Left renal cortex interstitium (tissue), 4 donors: ENCODE measurements around the gene KCTD4. TPM values are rescaled to one million over a fixed set of nuclear protein-coding genes. Genes with fewer than 3 reads are reported as not detected.
"Not testable (repeated sequence)": the region's sequence is repeated elsewhere in the genome, so short reads cannot be mapped to it uniquely, and the experiment has no call there.

ENCODE experiments used
- DNase-seq, 4 donors: peaks; one replicate each; pipeline ENCODE4 v3.0.0-alpha.2; 2013; ENCODE audit warnings: low read depth in 4 of 4, low spot score in 2 of 4, missing footprints in 1 of 4
- polyA plus RNA-seq, 4 donors: library from polyadenylated mRNA; unstranded; fragments of 120-200 nt; gene quantifications; one replicate each; pipeline ENCODE4 v1.2.1, GENCODE V29; 2013; ENCODE audit not compliant: insufficient read length in 4 of 4

The KCTD4 gene
- polyA plus RNA-seq, 4 donors = 0.35 to 0.79 (median 0.56) TPM

- no peak for DNase-seq
Observed at GRCh38 chr13:45216193-45216592, 15.3 kb upstream of the KCTD4 start.

GRCh38 chr13:45215392-45216077 is 14.7 kb upstream of the KCTD4 start:
- DNase-seq = no peak

- DNase-seq = no peak
Observed at GRCh38 chr13:45209229-45209628, 8.4 kb upstream of the KCTD4 start.

- DNase-seq = no peak
Observed at GRCh38 chr13:45208132-45208531, 7.3 kb upstream of the KCTD4 start.

- DNase-seq = no peak
Observed at GRCh38 chr13:45207319-45207718, 6.5 kb upstream of the KCTD4 start.

GRCh38 chr13:45206340-45206739 is 5.5 kb upstream of the KCTD4 start:
- no peak for DNase-seq

GRCh38 chr13:45205124-45205523 is 4.3 kb upstream of the KCTD4 start:
- DNase-seq = no peak

- no peak for DNase-seq
Observed at GRCh38 chr13:45199711-45200110, 1.1 kb downstream of the KCTD4 start.

GRCh38 chr13:45198924-45199323 is 1.9 kb downstream of the KCTD4 start:
- DNase-seq = no peak

GRCh38 chr13:45198041-45198440 is 2.8 kb downstream of the KCTD4 start:
- no peak for DNase-seq

GRCh38 chr13:45196622-45197021 is 4.2 kb downstream of the KCTD4 start:
- DNase-seq = no peak

GRCh38 chr13:45196096-45196495 is 4.7 kb downstream of the KCTD4 start:
- no peak for DNase-seq

GRCh38 chr13:45195421-45195820 is 5.4 kb downstream of the KCTD4 start:
- no peak for DNase-seq

GRCh38 chr13:45194081-45194939 is 6.5 kb downstream of the KCTD4 start:
- DNase-seq = no peak

GRCh38 chr13:45191874-45192273 is 9.0 kb downstream of the KCTD4 start:
- DNase-seq = no peak

GRCh38 chr13:45189511-45189910 is 11.3 kb downstream of the KCTD4 start:
- DNase-seq = not testable (repeated sequence)

- DNase-seq = not testable (repeated sequence)
Observed at GRCh38 chr13:45189077-45189476, 11.8 kb downstream of the KCTD4 start.

- DNase-seq = no peak
Observed at GRCh38 chr13:45185286-45185685, 15.6 kb downstream of the KCTD4 start.

- DNase-seq = no peak
Observed at GRCh38 chr13:45184693-45185092, 16.2 kb downstream of the KCTD4 start.

GRCh38 chr13:45180713-45181601 is 19.9 kb downstream of the KCTD4 start:
- DNase-seq = no peak

GRCh38 chr13:45180303-45180702 is 20.5 kb downstream of the KCTD4 start:
- DNase-seq = no peak
